ENCODE measurements around the gene COL13A1. TPM values are rescaled to one million over a fixed set of nuclear protein-coding genes. Genes with fewer than 3 reads are reported as not detected.

The COL13A1 gene
- total and polyA plus RNA-seq, 2 of the 8 experiments (the other 6 are each of a cell fraction or from before 2014, with no cell fraction given): 2.6 to 5.2 TPM

GRCh38 chr10:69862882-69863530 is 61.3 kb downstream of the COL13A1 start:
- Histone ChIP-seq H4K5ac (ENCODE audit: insufficient read length, low read depth, low read length) (no peak overlapping the region), H3K23me2 (ENCODE audit: low read depth, low read length) (no peaks in the 10 kb centered on the region), H4K20me1 (replicated peaks in 1 of 2; ENCODE audit: control insufficient read depth in 1 of 2, insufficient read depth in 2 of 2, low read length in 2 of 2) (no peaks in the 10 kb centered on the region), H2BK5ac (ENCODE audit: low read depth, low read length) (0 out of 2 replicates have a peak overlapping the region, but pooled peaks have one; percentile 19), H2BK120ac (replicated peaks; ENCODE audit: low read depth, low read length) (no peak overlapping the region), H2BK15ac (ENCODE audit: low read length) (peak overlapping the region; percentile 67; the same call in 1 of the 2 replicates), H3K23ac (ENCODE audit: insufficient read length) (no peak overlapping the region), H2AFZ (ENCODE audit: low read length) (no peak overlapping the region), H3K36me3 (ENCODE audit: control insufficient read depth in 2 of 4, insufficient read depth in 4 of 4, low read length in 3 of 4) (no peaks in the 10 kb centered on the region), H2BK20ac (ENCODE audit: low read length) (0 out of 2 replicates have a peak overlapping the region, but pooled peaks have one; percentile 80), H3K56ac (replicated peaks; ENCODE audit: insufficient read length, low read depth, low read length) (no peak overlapping the region), H3K4me3 (ENCODE audit: extremely low read depth in 1 of 4, insufficient read depth in 2 of 4, low read depth in 3 of 4, low read length in 4 of 4) (no peak overlapping the region), H3K14ac (ENCODE audit: insufficient read length) (no peak overlapping the region), H3K4me1 (replicated peaks in 1 of 4; ENCODE audit: control insufficient read depth in 3 of 4, insufficient read depth in 4 of 4, low read length in 3 of 4) (peaks cover 0 to 46% (median 28%) of the 10 kb centered on the region in 4 experiments; a peak in 6 of 7 replicates), H4K8ac (ENCODE audit: extremely low read depth, insufficient read depth, low read length) (peak overlapping the region; percentile 54), H4K91ac (replicated peaks; ENCODE audit: insufficient read length, low read length) (peak overlapping the region; percentile 58), H3K79me2 (ENCODE audit: control insufficient read depth in 1 of 2, insufficient read depth in 2 of 2, low read length in 2 of 2) (no peaks in the 10 kb centered on the region), H3K18ac (ENCODE audit: extremely low read depth, low read length) (peak overlapping the region; percentile 20; the same call in 1 of the 2 replicates), H3K4me2 (ENCODE audit: insufficient read depth in 1 of 2, low read depth in 2 of 2, low read length in 2 of 2) (no peak overlapping the region), H3K4ac (replicated peaks; ENCODE audit: insufficient read length, low read depth, low read length) (no peak overlapping the region), H3K27me3 (replicated peaks in 1 of 4; ENCODE audit: control insufficient read depth in 3 of 4, extremely low read depth in 1 of 4, insufficient read depth in 3 of 4, low read length in 3 of 4) (no peaks in the 10 kb centered on the region; a peak in 1 of 7 replicates), H2AK5ac (ENCODE audit: low read depth, low read length) (peak overlapping the region; percentile 40; the same call in 1 of the 2 replicates), H3K9ac (replicated peaks in 1 of 4; ENCODE audit: extremely low read depth in 1 of 4, low read depth in 3 of 4, low read length in 3 of 4) (no peak overlapping the region), H3K27ac (ENCODE audit: low read depth, low read length) (no peak overlapping the region), H2BK12ac (ENCODE audit: low read depth, low read length) (peak overlapping the region; percentile 90; the same call in 1 of the 2 replicates), H3K79me1 (ENCODE audit: low read depth, low read length) (no peaks in the 10 kb centered on the region), H3K9me3 (ENCODE audit: insufficient read depth in 2 of 2, low read depth in 1 of 2, low read length in 1 of 2) (no peaks in the 10 kb centered on the region)
- no peak for FAIRE-seq
- ChIA-PET CTCF (ENCODE audit: partially characterized antibody) (interaction anchor here (1.0 to 15.3 kb wide), 16 partner anchors 8 to 214 kb away, joined by 3 to 170 read pairs (median 8); partner anchors contain the start of gene COL13A1), POLR2A (ENCODE audit: partially characterized antibody) (no interaction called here)
- WGBS, 2 experiments (ENCODE audit: extremely low coverage in 1 of 2, insufficient coverage in 1 of 2, insufficient read length in 1 of 2, insufficient replicate concordance in 2 of 2, low coverage in 1 of 2, low lambda C conversion rate in 2 of 2, missing lambda C conversion rate in 1 of 2): 90% methylated on average over 16 of the region's 16 CpGs; no CpG with 5 or more reads in 1 of the 2 experiments
- no peak for DNase-seq (ENCODE audit: low read depth in 1 of 2, low spot score in 2 of 2)
- TF ChIP-seq ZNF274 (IDR thresholded peaks at IDR 0.05; ENCODE audit: borderline replicate concordance, extremely low read depth, low read length) (no peak), USF2 (IDR thresholded peaks at IDR 0.05; ENCODE audit: low read length) (no peak), CTCF (IDR thresholded peaks at IDR 0.05; ENCODE audit: control extremely low read depth in 1 of 3, insufficient read depth in 1 of 3, low read depth in 1 of 3, low read length in 3 of 3) (no peak), BCL11A (IDR thresholded peaks at IDR 0.05; ENCODE audit: low read depth in 2 of 2, low read length in 2 of 2) (no peak), SRF (IDR thresholded peaks at IDR 0.05; ENCODE audit: low read depth, low read length) (no peak), JUN (IDR thresholded peaks at IDR 0.05; ENCODE audit: low read depth, low read length) (no peak), RFX5 (IDR thresholded peaks at IDR 0.05; ENCODE audit: borderline replicate concordance, low read depth, low read length) (no peak), HDAC6 (IDR thresholded peaks at IDR 0.05; ENCODE audit: low read depth, low read length) (no peak)

All from H1 (cell line).